ENCODE measurements around the gene AUTS2.
A peak's percentile ranks its signal among the peaks of the same experiment; 100 is the strongest.

Gene AUTS2

GRCh38 chr7:70116867-70117266 is 518.6 kb downstream of the AUTS2 start:
- Histone ChIP-seq H3K36me3 (ENCODE audit: insufficient read depth, low read length) (no peaks in the 10 kb centered on the region), H3K9ac (ENCODE audit: low read depth, low read length) (no peak overlapping the region), H3K4me1 (ENCODE audit: insufficient read depth, low read length) (peaks cover 27% of the 10 kb centered on the region), H3K27me3 (ENCODE audit: insufficient read depth, low read length) (no peaks in the 10 kb centered on the region), H3K9me3 (ENCODE audit: insufficient read depth, low read depth, low read length) (peaks cover 15% of the 10 kb centered on the region), H3K27ac (ENCODE audit: low read depth, low read length) (peak overlapping the region; percentile 39; the same call in 1 of the 2 replicates), H3K4me3 (ENCODE audit: low read length) (no peak overlapping the region)
- WGBS = 86% methylated on average over 1 of the region's 1 CpG

- no CpG with 5 or more reads among the region's 1 CpG for WGBS
- Histone ChIP-seq H3K4me3 (ENCODE audit: low read length) (no peak overlapping the region), H3K9me3 (ENCODE audit: insufficient read depth, low read depth, low read length) (peaks cover 27% of the 10 kb centered on the region), H3K4me1 (ENCODE audit: insufficient read depth, low read length) (peaks cover 16% of the 10 kb centered on the region), H3K27me3 (ENCODE audit: insufficient read depth, low read length) (no peaks in the 10 kb centered on the region), H3K27ac (ENCODE audit: low read depth, low read length) (no peak overlapping the region), H3K36me3 (ENCODE audit: insufficient read depth, low read length) (no peaks in the 10 kb centered on the region), H3K9ac (ENCODE audit: low read depth, low read length) (no peak overlapping the region)
Measured at GRCh38 chr7:70120851-70121250, 522.6 kb downstream of the AUTS2 start.

- 98% methylated on average over 3 of the region's 3 CpGs for WGBS
- Histone ChIP-seq H3K4me1 (ENCODE audit: insufficient read depth, low read length) (peaks cover 17% of the 10 kb centered on the region; the same call in 1 of the 2 replicates), H3K9ac (ENCODE audit: low read depth, low read length) (no peak overlapping the region)
Measured at GRCh38 chr7:70131817-70132216, 533.5 kb downstream of the AUTS2 start.

GRCh38 chr7:70132226-70132851 is 534.1 kb downstream of the AUTS2 start:
- H3K36me3 ChIP-seq (ENCODE audit: insufficient read depth, low read length) = no peaks in the 10 kb centered on the region
- 93% methylated on average over 11 of the region's 11 CpGs for WGBS
- no peak overlapping the region for H3K4me3 ChIP-seq (ENCODE audit: low read length)
- no peak overlapping the region for H3K9ac ChIP-seq (ENCODE audit: low read depth, low read length)
- peaks cover 17% of the 10 kb centered on the region; the same call in 1 of the 2 replicates for H3K4me1 ChIP-seq (ENCODE audit: insufficient read depth, low read length)
- H3K27ac ChIP-seq (ENCODE audit: low read depth, low read length) = no peak overlapping the region
- no peaks in the 10 kb centered on the region for H3K9me3 ChIP-seq (ENCODE audit: insufficient read depth, low read depth, low read length)
- no peaks in the 10 kb centered on the region for H3K27me3 ChIP-seq (ENCODE audit: insufficient read depth, low read length)

More at GRCh38 chr7:70131817-70132216, 533.5 kb downstream of the AUTS2 start:
- H3K27ac ChIP-seq (ENCODE audit: low read depth, low read length) = no peak overlapping the region
- no peaks in the 10 kb centered on the region for H3K36me3 ChIP-seq (ENCODE audit: insufficient read depth, low read length)
- H3K9me3 ChIP-seq (ENCODE audit: insufficient read depth, low read depth, low read length) = no peaks in the 10 kb centered on the region
- H3K4me3 ChIP-seq (ENCODE audit: low read length) = no peak overlapping the region
- no peaks in the 10 kb centered on the region for H3K27me3 ChIP-seq (ENCODE audit: insufficient read depth, low read length)

GRCh38 chr7:70132852-70133690 is 534.8 kb downstream of the AUTS2 start:
- Histone ChIP-seq H3K36me3 (ENCODE audit: insufficient read depth, low read length) (no peaks in the 10 kb centered on the region), H3K9ac (ENCODE audit: low read depth, low read length) (no peak overlapping the region), H3K4me3 (ENCODE audit: low read length) (no peak overlapping the region), H3K27ac (ENCODE audit: low read depth, low read length) (no peak overlapping the region), H3K4me1 (ENCODE audit: insufficient read depth, low read length) (peaks cover 17% of the 10 kb centered on the region; the same call in 1 of the 2 replicates), H3K9me3 (ENCODE audit: insufficient read depth, low read depth, low read length) (no peaks in the 10 kb centered on the region), H3K27me3 (ENCODE audit: insufficient read depth, low read length) (no peaks in the 10 kb centered on the region)
- WGBS = 77% methylated on average over 1 of the region's 1 CpG

- H3K4me1 ChIP-seq (ENCODE audit: insufficient read depth, low read length) = peaks cover 17% of the 10 kb centered on the region; the same call in 1 of the 2 replicates
- no peak overlapping the region for H3K9ac ChIP-seq (ENCODE audit: low read depth, low read length)
- H3K27me3 ChIP-seq (ENCODE audit: insufficient read depth, low read length) = no peaks in the 10 kb centered on the region
- no peak overlapping the region for H3K4me3 ChIP-seq (ENCODE audit: low read length)
- no peaks in the 10 kb centered on the region for H3K9me3 ChIP-seq (ENCODE audit: insufficient read depth, low read depth, low read length)
- no peak overlapping the region for H3K27ac ChIP-seq (ENCODE audit: low read depth, low read length)
- no peaks in the 10 kb centered on the region for H3K36me3 ChIP-seq (ENCODE audit: insufficient read depth, low read length)
- WGBS = 90% methylated on average over 8 of the region's 8 CpGs
Measured at GRCh38 chr7:70134029-70134770, 535.9 kb downstream of the AUTS2 start.

- Histone ChIP-seq H3K4me1 (ENCODE audit: insufficient read depth, low read length) (peaks cover 17% of the 10 kb centered on the region; the same call in 1 of the 2 replicates), H3K36me3 (ENCODE audit: insufficient read depth, low read length) (no peaks in the 10 kb centered on the region), H3K4me3 (ENCODE audit: low read length) (no peak overlapping the region), H3K9me3 (ENCODE audit: insufficient read depth, low read depth, low read length) (no peaks in the 10 kb centered on the region), H3K27me3 (ENCODE audit: insufficient read depth, low read length) (no peaks in the 10 kb centered on the region), H3K27ac (ENCODE audit: low read depth, low read length) (no peak overlapping the region), H3K9ac (ENCODE audit: low read depth, low read length) (no peak overlapping the region)
- WGBS = 97% methylated on average over 3 of the region's 3 CpGs
Measured at GRCh38 chr7:70135656-70136055, 537.4 kb downstream of the AUTS2 start.

GRCh38 chr7:70137126-70137525 is 538.9 kb downstream of the AUTS2 start:
- WGBS = 100% methylated on average over 1 of the region's 4 CpGs
- H3K36me3 ChIP-seq (ENCODE audit: insufficient read depth, low read length) = no peaks in the 10 kb centered on the region
- no peak overlapping the region for H3K9ac ChIP-seq (ENCODE audit: low read depth, low read length)
- H3K4me1 ChIP-seq (ENCODE audit: insufficient read depth, low read length) = peaks cover 16% of the 10 kb centered on the region; the same call in 1 of the 2 replicates
- no peak overlapping the region for H3K27ac ChIP-seq (ENCODE audit: low read depth, low read length)
- no peak overlapping the region for H3K4me3 ChIP-seq (ENCODE audit: low read length)
- H3K27me3 ChIP-seq (ENCODE audit: insufficient read depth, low read length) = no peaks in the 10 kb centered on the region
- H3K9me3 ChIP-seq (ENCODE audit: insufficient read depth, low read depth, low read length) = no peaks in the 10 kb centered on the region

- WGBS = 96% methylated on average over 2 of the region's 4 CpGs
- Histone ChIP-seq H3K4me3 (ENCODE audit: low read length) (no peak overlapping the region), H3K36me3 (ENCODE audit: insufficient read depth, low read length) (no peaks in the 10 kb centered on the region), H3K4me1 (ENCODE audit: insufficient read depth, low read length) (no peaks in the 10 kb centered on the region), H3K27me3 (ENCODE audit: insufficient read depth, low read length) (no peaks in the 10 kb centered on the region), H3K9me3 (ENCODE audit: insufficient read depth, low read depth, low read length) (no peaks in the 10 kb centered on the region), H3K27ac (ENCODE audit: low read depth, low read length) (no peak overlapping the region), H3K9ac (ENCODE audit: low read depth, low read length) (no peak overlapping the region)
Measured at GRCh38 chr7:70142247-70142932, 544.1 kb downstream of the AUTS2 start.

GRCh38 chr7:70143075-70144044 is 545.1 kb downstream of the AUTS2 start:
- Histone ChIP-seq H3K4me1 (ENCODE audit: insufficient read depth, low read length) (no peaks in the 10 kb centered on the region), H3K4me3 (ENCODE audit: low read length) (no peak overlapping the region), H3K27ac (ENCODE audit: low read depth, low read length) (no peak overlapping the region), H3K27me3 (ENCODE audit: insufficient read depth, low read length) (no peaks in the 10 kb centered on the region), H3K9me3 (ENCODE audit: insufficient read depth, low read depth, low read length) (no peaks in the 10 kb centered on the region), H3K9ac (ENCODE audit: low read depth, low read length) (no peak overlapping the region), H3K36me3 (ENCODE audit: insufficient read depth, low read length) (no peaks in the 10 kb centered on the region)
- 92% methylated on average over 4 of the region's 5 CpGs for WGBS
